ENCODE results near the gene RRAS.
"Not testable (repeated sequence)": the region's sequence is repeated elsewhere in the genome, so short reads cannot be mapped to it uniquely, and the experiment has no call there.

RRAS gene

GRCh38 chr19:49626226-49626625, 13.7 kb downstream of the RRAS start:
- no peak for DNase-seq

- DNase-seq = no peak
Observed at GRCh38 chr19:49624967-49625910, 14.7 kb downstream of the RRAS start.

GRCh38 chr19:49617860-49618259, 22.1 kb downstream of the RRAS start:
- not testable (repeated sequence) for DNase-seq

GRCh38 chr19:49616945-49617344, 23.0 kb downstream of the RRAS start:
- no peak for DNase-seq

GRCh38 chr19:49616532-49616931, 23.4 kb downstream of the RRAS start:
- no peak for DNase-seq

GRCh38 chr19:49615861-49616260, 24.1 kb downstream of the RRAS start:
- no peak for DNase-seq

GRCh38 chr19:49614096-49614833, 25.7 kb downstream of the RRAS start:
- peak; percentile 44 to 55 for DNase-seq

GRCh38 chr19:49613374-49613773, 26.6 kb downstream of the RRAS start:
- DNase-seq = no peak

GRCh38 chr19:49609499-49610092, 30.3 kb downstream of the RRAS start:
- DNase-seq = no peak

- no peak for DNase-seq
Observed at GRCh38 chr19:49605605-49606004, 34.3 kb downstream of the RRAS start.

- no peak for DNase-seq
Observed at GRCh38 chr19:49602806-49603205, 37.1 kb downstream of the RRAS start.

GRCh38 chr19:49601482-49602038, 38.4 kb downstream of the RRAS start:
- no peak for DNase-seq

GRCh38 chr19:49599378-49600295, 40.3 kb downstream of the RRAS start:
- no peak for DNase-seq

- DNase-seq = no peak
Observed at GRCh38 chr19:49597703-49597974, 42.3 kb downstream of the RRAS start.

GRCh38 chr19:49596954-49597702, 42.8 kb downstream of the RRAS start:
- DNase-seq = no peak

GRCh38 chr19:49596407-49596806, 43.5 kb downstream of the RRAS start:
- DNase-seq = no peak

- no peak for DNase-seq
Observed at GRCh38 chr19:49595819-49596404, 44.0 kb downstream of the RRAS start.

- DNase-seq = no peak
Observed at GRCh38 chr19:49594993-49595818, 44.7 kb downstream of the RRAS start.

- no peak for DNase-seq
Observed at GRCh38 chr19:49594157-49594992, 45.6 kb downstream of the RRAS start.

Measured in activated T-cell treated with anti-CD3 and anti-CD28 coated beads, Interleukin-2, amount 50 U/mL, for 48 hours (primary cell).